Measurements from ENCODE around the gene PRKCE.

Gene PRKCE

DNA sequence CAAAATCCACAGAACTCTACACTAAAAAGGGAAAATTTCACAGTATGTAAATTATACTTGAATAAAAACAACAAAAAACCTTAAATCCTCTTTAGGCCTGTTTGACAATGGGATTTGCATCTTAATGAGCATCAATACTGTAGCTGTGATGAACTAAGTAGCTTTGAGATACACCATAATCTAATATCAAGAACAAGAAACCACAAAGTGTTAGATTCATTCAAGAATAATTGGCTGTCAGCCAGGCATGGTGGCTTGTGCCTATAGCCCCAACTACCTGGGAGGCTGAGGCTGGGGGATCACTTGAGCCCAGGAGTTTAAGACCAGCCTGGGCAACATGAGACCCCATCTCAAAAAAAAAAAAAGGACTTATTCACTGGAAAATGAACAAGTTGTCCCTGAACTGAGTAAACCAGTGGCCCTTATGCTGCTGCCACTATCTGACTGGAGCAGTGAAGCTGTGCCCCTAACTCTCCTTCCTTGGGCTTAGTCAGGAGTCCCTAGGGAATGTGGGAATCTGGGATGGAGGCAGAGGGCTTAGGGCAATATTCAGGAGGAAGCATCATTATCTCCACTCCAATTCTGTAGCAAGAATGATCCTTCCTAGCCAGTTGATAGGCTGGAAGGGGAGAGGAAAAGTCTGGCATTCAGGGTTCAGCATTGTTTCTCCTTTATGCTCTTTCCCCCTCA is 88.5 kb downstream of the PRKCE start:
- no peak overlapping the region for H3K27ac ChIP-seq (ENCODE audit: low read length)
- no peaks in the 10 kb centered on the region for H3K27me3 ChIP-seq (ENCODE audit: control insufficient read depth in 1 of 2, insufficient read depth in 2 of 2, low read length in 2 of 2)
- H3K36me3 ChIP-seq (ENCODE audit: control insufficient read depth in 2 of 2, insufficient read depth in 2 of 2, low read length in 2 of 2): no peaks in the 10 kb centered on the region
- H3K4me3 ChIP-seq (ENCODE audit: low read length in 2 of 2): no peak overlapping the region
- H3K9me3 ChIP-seq (ENCODE audit: control insufficient read depth in 2 of 2, low read length in 2 of 2): no peaks in the 10 kb centered on the region
- H3K9ac ChIP-seq (ENCODE audit: low read length in 2 of 2): no peak overlapping the region
- peaks cover 12% of the 10 kb centered on the region for H3K4me1 ChIP-seq (ENCODE audit: control insufficient read depth, insufficient read depth, low read length)

- H3K9me3 ChIP-seq (ENCODE audit: control insufficient read depth in 2 of 2, low read length in 2 of 2): no peaks in the 10 kb centered on the region
- peaks cover 12% of the 10 kb centered on the region for H3K4me1 ChIP-seq (ENCODE audit: control insufficient read depth, insufficient read depth, low read length)
- H3K36me3 ChIP-seq (ENCODE audit: control insufficient read depth in 2 of 2, insufficient read depth in 2 of 2, low read length in 2 of 2): no peaks in the 10 kb centered on the region
- no peak overlapping the region for H3K4me3 ChIP-seq (ENCODE audit: low read length in 2 of 2)
- no peak overlapping the region for H3K9ac ChIP-seq (ENCODE audit: low read length in 2 of 2)
- H3K27me3 ChIP-seq (ENCODE audit: control insufficient read depth in 1 of 2, insufficient read depth in 2 of 2, low read length in 2 of 2): no peaks in the 10 kb centered on the region
- no peak overlapping the region for H3K27ac ChIP-seq (ENCODE audit: low read length)
Observed at GRCh38 chr2:45741161-45741850, 89.8 kb downstream of the PRKCE start.

GRCh38 chr2:45743531-45744396 is 92.3 kb downstream of the PRKCE start:
- Histone ChIP-seq H3K27ac (ENCODE audit: low read length) (peak overlapping the region; percentile 32), H3K27me3 (ENCODE audit: control insufficient read depth in 1 of 2, insufficient read depth in 2 of 2, low read length in 2 of 2) (no peaks in the 10 kb centered on the region), H3K9ac (ENCODE audit: low read length in 2 of 2) (no peak overlapping the region), H3K36me3 (ENCODE audit: control insufficient read depth in 2 of 2, insufficient read depth in 2 of 2, low read length in 2 of 2) (no peaks in the 10 kb centered on the region), H3K9me3 (ENCODE audit: control insufficient read depth in 2 of 2, low read length in 2 of 2) (no peaks in the 10 kb centered on the region), H3K4me1 (ENCODE audit: control insufficient read depth, insufficient read depth, low read length) (peaks cover 15% of the 10 kb centered on the region), H3K4me3 (ENCODE audit: low read length in 2 of 2) (no peak overlapping the region)

DNA sequence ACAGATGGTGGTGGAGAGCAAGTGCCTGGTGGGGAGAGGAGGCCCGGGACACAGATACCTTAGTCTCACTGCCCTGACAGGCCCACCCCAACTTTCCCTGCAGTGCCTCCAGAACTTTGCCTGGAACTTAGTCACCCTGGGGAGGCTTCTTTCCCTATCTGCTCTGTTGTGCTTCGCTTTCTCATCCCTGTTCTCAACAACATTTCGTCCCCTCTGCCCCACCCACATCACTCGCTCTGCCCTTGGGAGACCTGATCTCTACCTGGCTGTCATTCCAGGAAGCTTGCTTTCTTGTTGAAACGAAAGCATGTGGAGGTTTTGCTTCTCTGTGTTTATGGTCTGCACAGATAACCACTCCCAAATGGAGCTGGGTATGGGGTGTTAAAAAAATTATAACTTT is 93.8 kb downstream of the PRKCE start:
- Histone ChIP-seq H3K9ac (ENCODE audit: low read length in 2 of 2) (no peak overlapping the region), H3K4me3 (ENCODE audit: low read length in 2 of 2) (no peak overlapping the region), H3K27me3 (ENCODE audit: control insufficient read depth in 1 of 2, insufficient read depth in 2 of 2, low read length in 2 of 2) (no peaks in the 10 kb centered on the region), H3K4me1 (ENCODE audit: control insufficient read depth, insufficient read depth, low read length) (peaks cover 15% of the 10 kb centered on the region), H3K27ac (ENCODE audit: low read length) (no peak overlapping the region), H3K9me3 (ENCODE audit: control insufficient read depth in 2 of 2, low read length in 2 of 2) (no peaks in the 10 kb centered on the region), H3K36me3 (ENCODE audit: control insufficient read depth in 2 of 2, insufficient read depth in 2 of 2, low read length in 2 of 2) (no peaks in the 10 kb centered on the region)

DNA sequence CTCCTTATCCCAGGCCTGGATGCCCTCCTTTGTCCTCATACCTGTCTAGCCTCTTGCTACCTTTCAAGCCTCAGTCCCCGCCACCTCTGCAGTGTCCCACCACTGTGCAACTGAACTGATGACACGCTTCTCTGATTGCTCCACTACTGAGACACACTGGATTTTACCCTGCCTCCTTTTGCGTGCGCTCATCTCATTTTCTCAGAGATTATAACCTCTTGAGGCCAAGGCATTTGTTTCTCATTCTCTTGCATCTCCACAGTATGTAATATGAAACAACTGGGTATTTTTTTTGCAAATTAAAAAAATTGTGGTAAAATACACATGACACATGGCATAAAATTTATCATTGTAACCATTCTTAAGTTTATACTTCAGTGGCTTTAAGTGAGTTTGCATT is 95.4 kb downstream of the PRKCE start:
- Histone ChIP-seq H3K4me3 (ENCODE audit: low read length in 2 of 2) (no peak overlapping the region), H3K27me3 (ENCODE audit: control insufficient read depth in 1 of 2, insufficient read depth in 2 of 2, low read length in 2 of 2) (no peaks in the 10 kb centered on the region), H3K27ac (ENCODE audit: low read length) (no peak overlapping the region), H3K9ac (ENCODE audit: low read length in 2 of 2) (no peak overlapping the region), H3K36me3 (ENCODE audit: control insufficient read depth in 2 of 2, insufficient read depth in 2 of 2, low read length in 2 of 2) (no peaks in the 10 kb centered on the region), H3K4me1 (ENCODE audit: control insufficient read depth, insufficient read depth, low read length) (peaks cover 7% of the 10 kb centered on the region), H3K9me3 (ENCODE audit: control insufficient read depth in 2 of 2, low read length in 2 of 2) (no peaks in the 10 kb centered on the region)

DNA sequence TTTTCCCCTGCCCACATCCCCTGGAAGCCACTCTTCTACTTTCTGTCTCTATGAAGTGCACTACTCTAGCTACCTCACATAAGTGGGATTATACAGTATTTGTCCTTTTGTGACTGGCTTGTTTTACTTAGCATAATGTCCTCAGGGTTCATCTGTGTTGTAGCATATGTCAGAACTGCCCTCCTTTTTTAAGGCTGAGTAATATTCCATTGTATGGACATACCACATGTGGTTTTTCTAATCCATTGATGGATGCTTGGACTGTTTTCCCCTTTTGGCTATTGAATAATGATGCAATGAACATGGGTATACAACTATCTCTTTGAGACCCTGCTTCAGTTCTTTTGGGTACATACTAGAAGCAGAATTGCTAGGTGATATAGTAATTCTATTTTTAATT is 95.9 kb downstream of the PRKCE start:
- Histone ChIP-seq H3K27me3 (ENCODE audit: control insufficient read depth in 1 of 2, insufficient read depth in 2 of 2, low read length in 2 of 2) (no peaks in the 10 kb centered on the region), H3K9ac (ENCODE audit: low read length in 2 of 2) (no peak overlapping the region)

GRCh38 chr2:45748239-45748638 is 96.8 kb downstream of the PRKCE start:
- Histone ChIP-seq H3K36me3 (ENCODE audit: control insufficient read depth in 2 of 2, insufficient read depth in 2 of 2, low read length in 2 of 2) (no peaks in the 10 kb centered on the region), H3K4me3 (ENCODE audit: low read length in 2 of 2) (no peak overlapping the region), H3K4me1 (ENCODE audit: control insufficient read depth, insufficient read depth, low read length) (peaks cover 7% of the 10 kb centered on the region), H3K9me3 (ENCODE audit: control insufficient read depth in 2 of 2, low read length in 2 of 2) (no peaks in the 10 kb centered on the region), H3K27me3 (ENCODE audit: control insufficient read depth in 1 of 2, insufficient read depth in 2 of 2, low read length in 2 of 2) (no peaks in the 10 kb centered on the region), H3K9ac (ENCODE audit: low read length in 2 of 2) (no peak overlapping the region), H3K27ac (ENCODE audit: low read length) (peak overlapping the region; percentile 38)

More for the DNA sequence above, 95.9 kb downstream of the PRKCE start:
- no peaks in the 10 kb centered on the region for H3K36me3 ChIP-seq (ENCODE audit: control insufficient read depth in 2 of 2, insufficient read depth in 2 of 2, low read length in 2 of 2)
- no peaks in the 10 kb centered on the region for H3K9me3 ChIP-seq (ENCODE audit: control insufficient read depth in 2 of 2, low read length in 2 of 2)
- H3K27ac ChIP-seq (ENCODE audit: low read length): no peak overlapping the region
- H3K4me1 ChIP-seq (ENCODE audit: control insufficient read depth, insufficient read depth, low read length): peaks cover 7% of the 10 kb centered on the region
- H3K4me3 ChIP-seq (ENCODE audit: low read length in 2 of 2): no peak overlapping the region

- H3K9me3 ChIP-seq (ENCODE audit: control insufficient read depth in 2 of 2, low read length in 2 of 2): no peaks in the 10 kb centered on the region
- no peak overlapping the region for H3K27ac ChIP-seq (ENCODE audit: low read length)
- no peaks in the 10 kb centered on the region for H3K36me3 ChIP-seq (ENCODE audit: control insufficient read depth in 2 of 2, insufficient read depth in 2 of 2, low read length in 2 of 2)
- H3K4me1 ChIP-seq (ENCODE audit: control insufficient read depth, insufficient read depth, low read length): peaks cover 19% of the 10 kb centered on the region
- H3K4me3 ChIP-seq (ENCODE audit: low read length in 2 of 2): no peak overlapping the region
- H3K27me3 ChIP-seq (ENCODE audit: control insufficient read depth in 1 of 2, insufficient read depth in 2 of 2, low read length in 2 of 2): no peaks in the 10 kb centered on the region
- no peak overlapping the region for H3K9ac ChIP-seq (ENCODE audit: low read length in 2 of 2)
Observed at GRCh38 chr2:45750001-45750400, 98.5 kb downstream of the PRKCE start.

DNA sequence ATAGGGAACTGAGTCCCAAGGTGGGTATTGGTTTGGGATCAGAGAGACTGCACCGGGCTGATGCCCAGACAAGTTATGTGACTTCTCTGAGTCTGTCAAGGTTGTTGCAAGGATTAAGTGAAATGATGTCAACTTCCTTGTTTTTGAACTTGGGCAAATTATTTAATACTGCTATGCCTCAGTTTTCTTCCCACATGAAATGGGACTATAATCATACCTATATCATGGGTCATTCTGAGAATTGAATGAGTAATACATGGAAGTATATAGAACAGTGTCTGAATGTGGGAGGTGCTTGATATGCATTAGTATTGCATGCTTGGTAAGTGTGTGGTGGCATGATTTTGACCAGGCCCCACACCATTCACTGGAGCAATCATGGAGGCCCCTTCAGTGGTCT is 99.0 kb downstream of the PRKCE start:
- Histone ChIP-seq H3K36me3 (ENCODE audit: control insufficient read depth in 2 of 2, insufficient read depth in 2 of 2, low read length in 2 of 2) (no peaks in the 10 kb centered on the region), H3K9me3 (ENCODE audit: control insufficient read depth in 2 of 2, low read length in 2 of 2) (no peaks in the 10 kb centered on the region), H3K27me3 (ENCODE audit: control insufficient read depth in 1 of 2, insufficient read depth in 2 of 2, low read length in 2 of 2) (no peaks in the 10 kb centered on the region), H3K9ac (ENCODE audit: low read length in 2 of 2) (no peak overlapping the region), H3K27ac (ENCODE audit: low read length) (no peak overlapping the region), H3K4me3 (ENCODE audit: low read length in 2 of 2) (no peak overlapping the region), H3K4me1 (ENCODE audit: control insufficient read depth, insufficient read depth, low read length) (peaks cover 19% of the 10 kb centered on the region)

GRCh38 chr2:45753381-45753780 is 101.9 kb downstream of the PRKCE start:
- no peak overlapping the region for H3K9ac ChIP-seq (ENCODE audit: low read length in 2 of 2)
- no peaks in the 10 kb centered on the region for H3K27me3 ChIP-seq (ENCODE audit: control insufficient read depth in 1 of 2, insufficient read depth in 2 of 2, low read length in 2 of 2)
- H3K27ac ChIP-seq (ENCODE audit: low read length): no peak overlapping the region
- no peaks in the 10 kb centered on the region for H3K9me3 ChIP-seq (ENCODE audit: control insufficient read depth in 2 of 2, low read length in 2 of 2)
- peaks cover 14% of the 10 kb centered on the region for H3K4me1 ChIP-seq (ENCODE audit: control insufficient read depth, insufficient read depth, low read length)
- H3K36me3 ChIP-seq (ENCODE audit: control insufficient read depth in 2 of 2, insufficient read depth in 2 of 2, low read length in 2 of 2): no peaks in the 10 kb centered on the region
- no peak overlapping the region for H3K4me3 ChIP-seq (ENCODE audit: low read length in 2 of 2)
